Measurements from ENCODE around the gene EMX1.

- TF ChIP-seq, protein P1, sequence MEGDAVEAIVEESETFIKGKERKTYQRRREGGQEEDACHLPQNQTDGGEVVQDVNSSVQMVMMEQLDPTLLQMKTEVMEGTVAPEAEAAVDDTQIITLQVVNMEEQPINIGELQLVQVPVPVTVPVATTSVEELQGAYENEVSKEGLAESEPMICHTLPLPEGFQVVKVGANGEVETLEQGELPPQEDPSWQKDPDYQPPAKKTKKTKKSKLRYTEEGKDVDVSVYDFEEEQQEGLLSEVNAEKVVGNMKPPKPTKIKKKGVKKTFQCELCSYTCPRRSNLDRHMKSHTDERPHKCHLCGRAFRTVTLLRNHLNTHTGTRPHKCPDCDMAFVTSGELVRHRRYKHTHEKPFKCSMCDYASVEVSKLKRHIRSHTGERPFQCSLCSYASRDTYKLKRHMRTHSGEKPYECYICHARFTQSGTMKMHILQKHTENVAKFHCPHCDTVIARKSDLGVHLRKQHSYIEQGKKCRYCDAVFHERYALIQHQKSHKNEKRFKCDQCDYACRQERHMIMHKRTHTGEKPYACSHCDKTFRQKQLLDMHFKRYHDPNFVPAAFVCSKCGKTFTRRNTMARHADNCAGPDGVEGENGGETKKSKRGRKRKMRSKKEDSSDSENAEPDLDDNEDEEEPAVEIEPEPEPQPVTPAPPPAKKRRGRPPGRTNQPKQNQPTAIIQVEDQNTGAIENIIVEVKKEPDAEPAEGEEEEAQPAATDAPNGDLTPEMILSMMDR (conservative IDR thresholded peaks at IDR 0.05; ENCODE audit: low read depth, low read length), result peak; percentile 61
- TF ChIP-seq EZH2phosphoT487 (IDR thresholded peaks at IDR 0.05; ENCODE audit: borderline replicate concordance, low read length), result no peak
These were observed 17.6 kb downstream of the EMX1 start for GRCh38 chr2:72934683-72935610.
